M059J (cell line): ENCODE data around the gene TACR2. TPM values are rescaled to one million over a fixed set of nuclear protein-coding genes. Genes with fewer than 3 reads are reported as not detected.

Experiments
- total RNA-seq: library from RNA; depleted of rRNA; stranded (reverse); fragments of >200 nt; shearing (Covaris generic); gene quantifications from 2 replicates; pipeline ENCODE4 v1.2.3, GENCODE V29; 2014; rRNA removed

Gene TACR2
- total RNA-seq, 1 experiment from 2014 or later = 0.15 TPM

Other genes with a start within 250 kb of the TACR2 start
- gene SUPV3L1, start 236.7 kb downstream of the TACR2 start, total RNA-seq = 32.8 and 44.5 TPM in 2 replicates
- 0.27 and 3.4 TPM in 2 replicates for gene HKDC1, start 196.6 kb downstream of the TACR2 start, total RNA-seq
- gene HK1, start 138.4 kb downstream of the TACR2 start, total RNA-seq = 46.9 and 70.9 TPM in 2 replicates
- gene TSPAN15, start 34.5 kb upstream of the TACR2 start, total RNA-seq = 109 and 179 TPM in 2 replicates
- gene NEUROG3, start 156.5 kb upstream of the TACR2 start, total RNA-seq = not detected in 2 replicates
- gene FAM241B, start 213.3 kb upstream of the TACR2 start, total RNA-seq = 1.9 and 2.8 TPM in 2 replicates